ENCODE data around the gene ZDHHC18.
A peak's percentile ranks its signal among the peaks of the same experiment; 100 is the strongest.

ZDHHC18 gene

DNA sequence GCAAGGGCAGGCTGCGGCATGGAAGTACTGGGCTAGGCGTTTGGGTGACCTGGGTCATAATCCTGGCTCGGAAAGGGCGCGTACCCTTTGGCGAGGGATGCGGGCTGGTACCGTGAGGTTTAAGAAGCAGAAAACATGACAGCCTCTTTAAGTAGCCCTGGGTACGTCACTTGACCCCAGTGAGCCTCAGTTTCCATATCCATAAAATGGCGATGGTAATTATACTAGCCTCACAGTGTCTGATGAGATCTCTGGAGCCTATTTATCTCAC is 38.0 kb upstream of the ZDHHC18 start:
- H3K4me3 ChIP-seq (ENCODE audit: low read length) = peak overlapping the region; percentile 76
- TF ChIP-seq, protein P1, sequence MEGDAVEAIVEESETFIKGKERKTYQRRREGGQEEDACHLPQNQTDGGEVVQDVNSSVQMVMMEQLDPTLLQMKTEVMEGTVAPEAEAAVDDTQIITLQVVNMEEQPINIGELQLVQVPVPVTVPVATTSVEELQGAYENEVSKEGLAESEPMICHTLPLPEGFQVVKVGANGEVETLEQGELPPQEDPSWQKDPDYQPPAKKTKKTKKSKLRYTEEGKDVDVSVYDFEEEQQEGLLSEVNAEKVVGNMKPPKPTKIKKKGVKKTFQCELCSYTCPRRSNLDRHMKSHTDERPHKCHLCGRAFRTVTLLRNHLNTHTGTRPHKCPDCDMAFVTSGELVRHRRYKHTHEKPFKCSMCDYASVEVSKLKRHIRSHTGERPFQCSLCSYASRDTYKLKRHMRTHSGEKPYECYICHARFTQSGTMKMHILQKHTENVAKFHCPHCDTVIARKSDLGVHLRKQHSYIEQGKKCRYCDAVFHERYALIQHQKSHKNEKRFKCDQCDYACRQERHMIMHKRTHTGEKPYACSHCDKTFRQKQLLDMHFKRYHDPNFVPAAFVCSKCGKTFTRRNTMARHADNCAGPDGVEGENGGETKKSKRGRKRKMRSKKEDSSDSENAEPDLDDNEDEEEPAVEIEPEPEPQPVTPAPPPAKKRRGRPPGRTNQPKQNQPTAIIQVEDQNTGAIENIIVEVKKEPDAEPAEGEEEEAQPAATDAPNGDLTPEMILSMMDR (conservative IDR thresholded peaks at IDR 0.05; ENCODE audit: low read depth, low read length) = no peak
- no peak for DNase-seq (ENCODE audit: low read depth)

DNA sequence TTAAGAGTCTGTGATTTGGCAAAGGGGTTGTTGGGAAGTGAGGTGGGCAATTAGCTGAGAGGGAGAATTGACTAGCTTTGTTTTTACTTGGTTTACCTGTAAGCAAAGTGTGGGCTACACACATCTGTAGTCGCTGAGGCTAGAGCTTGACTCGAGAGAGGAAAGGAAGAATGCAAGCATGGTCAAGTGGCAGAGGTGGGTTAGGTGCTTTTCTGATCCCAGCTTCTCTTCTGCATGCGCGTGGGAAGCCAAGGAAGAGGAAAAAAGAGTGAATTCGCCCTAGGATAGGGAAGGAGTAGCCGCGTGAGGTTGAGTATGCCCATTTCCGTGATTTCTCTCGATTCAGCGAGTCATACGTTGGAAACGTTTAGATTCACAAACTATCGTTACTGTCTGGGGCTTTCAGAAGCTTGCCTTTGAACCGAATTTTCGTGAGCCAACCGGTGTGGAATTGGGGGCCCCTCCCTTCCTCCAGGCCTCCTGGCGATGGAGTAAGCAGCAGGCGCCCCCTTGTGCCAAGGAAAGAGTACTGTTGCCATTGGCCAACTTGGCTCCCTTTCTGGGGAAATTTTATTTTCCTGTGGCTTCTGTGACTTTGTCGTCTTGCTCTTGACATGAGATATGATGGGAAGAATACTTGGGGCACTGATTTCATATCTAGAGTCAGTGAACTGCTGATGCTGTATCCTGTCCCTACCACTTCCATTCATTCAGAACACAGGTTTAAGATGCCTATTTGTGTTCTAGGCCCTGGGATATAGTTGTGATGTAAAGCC is 37.5 kb upstream of the ZDHHC18 start:
- peak overlapping the region; percentile 76 for H3K4me3 ChIP-seq (ENCODE audit: low read length)
- TF ChIP-seq, protein P1 (conservative IDR thresholded peaks at IDR 0.05; ENCODE audit: low read depth, low read length) = peak; percentile 98
- no peak for DNase-seq (ENCODE audit: low read depth)

DNA sequence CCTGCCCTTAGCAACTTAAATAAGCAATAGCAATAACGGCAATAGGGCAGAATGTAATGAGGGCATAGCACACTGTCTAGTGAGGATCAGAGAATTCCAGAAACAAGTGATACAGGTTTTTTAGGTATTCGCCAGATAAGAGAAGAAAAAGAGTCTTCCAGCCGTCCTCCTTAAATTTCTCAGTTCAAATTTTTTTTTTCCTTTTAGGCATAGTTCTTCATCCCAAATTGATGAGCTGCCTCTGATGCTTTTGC is 36.9 kb upstream of the ZDHHC18 start:
- H3K4me3 ChIP-seq (ENCODE audit: low read length) = no peak overlapping the region
- no peak for DNase-seq (ENCODE audit: low read depth)
- TF ChIP-seq, protein P1 (conservative IDR thresholded peaks at IDR 0.05; ENCODE audit: low read depth, low read length) = no peak

DNA sequence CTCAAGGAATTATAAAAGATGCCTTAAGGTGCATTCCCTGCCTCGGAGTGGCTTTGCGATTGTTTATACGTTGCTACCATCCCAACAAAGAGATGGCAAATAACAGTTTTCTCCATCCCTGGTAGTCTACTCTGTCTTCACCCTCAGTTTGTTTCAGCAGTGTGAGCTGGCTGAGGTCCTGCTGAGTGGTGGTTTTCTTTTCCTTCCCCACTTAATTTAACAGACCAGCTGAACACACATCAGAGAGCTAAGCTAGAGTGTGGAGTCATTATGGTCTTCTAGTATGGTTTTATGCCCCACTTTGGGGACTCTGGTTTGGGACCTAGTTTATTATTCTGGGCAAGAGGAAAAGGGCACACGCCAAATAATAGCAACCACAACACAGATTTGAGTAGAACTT is 36.6 kb upstream of the ZDHHC18 start:
- no peak for DNase-seq (ENCODE audit: low read depth)
- no peak overlapping the region for H3K4me3 ChIP-seq (ENCODE audit: low read length)
- TF ChIP-seq, protein P1 (conservative IDR thresholded peaks at IDR 0.05; ENCODE audit: low read depth, low read length) = no peak

DNA sequence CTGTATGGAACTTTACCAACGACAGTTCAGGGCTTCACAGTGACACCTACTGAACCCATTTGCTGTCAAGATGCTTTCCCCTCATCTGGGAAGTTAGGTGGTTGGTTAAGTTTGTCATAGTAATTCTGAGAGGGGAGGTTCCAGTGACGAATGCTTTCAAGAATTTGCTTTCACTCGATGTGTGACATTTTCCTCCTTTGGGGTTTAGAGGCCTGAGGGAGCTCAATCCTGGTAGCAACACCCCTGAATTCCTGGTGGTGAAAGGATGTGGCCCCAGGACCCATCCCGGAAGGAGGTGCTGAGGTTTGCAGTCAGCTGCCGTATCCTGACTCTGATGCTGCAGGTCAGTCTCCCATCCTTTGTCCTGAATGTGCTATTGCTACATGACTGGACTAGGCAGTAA is 35.9 kb upstream of the ZDHHC18 start:
- no peak for DNase-seq (ENCODE audit: low read depth)
- no peak overlapping the region for H3K4me3 ChIP-seq (ENCODE audit: low read length)
- TF ChIP-seq, protein P1 (conservative IDR thresholded peaks at IDR 0.05; ENCODE audit: low read depth, low read length) = no peak

DNA sequence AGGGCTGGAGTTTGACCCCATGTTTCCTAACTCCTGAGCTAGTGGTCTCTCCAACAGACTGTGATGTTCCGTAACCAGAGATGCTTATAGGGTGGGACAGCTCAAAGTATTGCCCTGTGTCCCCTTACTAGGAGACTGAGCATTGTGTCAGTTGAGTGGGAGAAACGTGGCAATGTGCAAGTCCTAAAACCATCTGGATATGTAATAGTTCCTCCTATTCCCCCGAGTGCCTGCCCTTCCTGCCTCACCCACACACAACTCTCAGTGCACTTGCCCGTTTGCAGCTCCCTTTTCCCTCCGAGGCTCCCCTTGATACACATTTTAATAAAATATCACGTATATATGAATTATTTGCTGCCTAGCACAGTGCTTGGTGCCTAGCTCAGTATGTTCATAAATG is 35.3 kb upstream of the ZDHHC18 start:
- DNase-seq (ENCODE audit: low read depth) = no peak
- no peak overlapping the region for H3K4me3 ChIP-seq (ENCODE audit: low read length)
- TF ChIP-seq, protein P1 (conservative IDR thresholded peaks at IDR 0.05; ENCODE audit: low read depth, low read length) = no peak

DNA sequence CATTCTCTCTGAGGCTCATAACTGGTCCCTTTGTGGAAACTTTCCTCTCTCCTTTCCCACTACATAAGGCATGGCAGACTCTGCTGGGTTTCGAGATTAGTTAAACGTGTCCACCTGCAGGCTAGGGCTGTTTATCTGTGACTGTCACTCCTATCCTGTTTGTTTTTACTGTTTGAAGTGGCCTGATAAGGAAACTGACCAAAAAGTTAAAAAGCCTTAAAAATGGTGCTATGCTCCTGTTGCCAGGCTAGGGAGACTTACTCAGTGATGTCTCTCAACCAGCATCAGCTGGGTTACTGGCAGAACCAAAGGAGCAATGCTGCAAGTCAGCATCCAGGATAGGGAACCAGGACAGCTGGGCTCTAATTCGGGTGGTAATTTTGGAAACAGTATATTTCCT is 34.9 kb upstream of the ZDHHC18 start:
- no peak overlapping the region for H3K4me3 ChIP-seq (ENCODE audit: low read length)
- TF ChIP-seq, protein P1 (conservative IDR thresholded peaks at IDR 0.05; ENCODE audit: low read depth, low read length) = no peak
- DNase-seq (ENCODE audit: low read depth) = no peak
